D721Med (cell line): ENCODE data around the gene NACC2.
"Not testable (repeated sequence)": the region's sequence is repeated elsewhere in the genome, so short reads cannot be mapped to it uniquely, and the experiment has no call there.

Source experiments
- DNase-seq: peaks from one replicate; pipeline ENCODE4 v3.0.0; 2011; ENCODE audit warnings: low spot score; ENCODE audit not compliant: insufficient read length
- FAIRE-seq: peaks from 2 replicates; lab custom pipeline; 2011; peaks lifted over from hg19 to GRCh38; lab: Jason Lieb, UNC
- CTCF ChIP-seq: IDR thresholded peaks from 2 replicates; pipeline ENCODE4 v1.5.1; 2012; ENCODE audit warnings: mild to moderate bottlenecking, control low read depth; ENCODE audit not compliant: insufficient read depth; ENCODE audit errors: missing control alignments

The NACC2 gene

GRCh38 chr9:136062657-136063439 is 32.2 kb downstream of the NACC2 start:
- FAIRE-seq: no peak

GRCh38 chr9:136061916-136062315 is 33.2 kb downstream of the NACC2 start:
- not testable (repeated sequence) for FAIRE-seq

More at GRCh38 chr9:136062657-136063439, 32.2 kb downstream of the NACC2 start:
- no peak for DNase-seq
- TF ChIP-seq CTCF: no peak

GRCh38 chr9:136061405-136061804 is 33.7 kb downstream of the NACC2 start:
- no peak for TF ChIP-seq CTCF
- DNase-seq (no peak), FAIRE-seq (no peak)

More at GRCh38 chr9:136061916-136062315, 33.2 kb downstream of the NACC2 start:
- not testable (repeated sequence) for DNase-seq

- FAIRE-seq (no peak), DNase-seq (no peak)
- no peak for TF ChIP-seq CTCF
Measured at GRCh38 chr9:136060671-136061371, 34.3 kb downstream of the NACC2 start.

- TF ChIP-seq CTCF: no peak
- DNase-seq (no peak), FAIRE-seq (no peak)
Measured at GRCh38 chr9:136059851-136060670, 35.0 kb downstream of the NACC2 start.

GRCh38 chr9:136059321-136059791 is 35.7 kb downstream of the NACC2 start:
- FAIRE-seq: no peak
- DNase-seq: no peak
- TF ChIP-seq CTCF: no peak

GRCh38 chr9:136058801-136059302 is 36.2 kb downstream of the NACC2 start:
- FAIRE-seq: no peak

More at GRCh38 chr9:136058801-136059302, 36.2 kb downstream of the NACC2 start:
- no peak for DNase-seq
- TF ChIP-seq CTCF: no peak
